Measurements from ENCODE around the gene INHA.

DNA sequence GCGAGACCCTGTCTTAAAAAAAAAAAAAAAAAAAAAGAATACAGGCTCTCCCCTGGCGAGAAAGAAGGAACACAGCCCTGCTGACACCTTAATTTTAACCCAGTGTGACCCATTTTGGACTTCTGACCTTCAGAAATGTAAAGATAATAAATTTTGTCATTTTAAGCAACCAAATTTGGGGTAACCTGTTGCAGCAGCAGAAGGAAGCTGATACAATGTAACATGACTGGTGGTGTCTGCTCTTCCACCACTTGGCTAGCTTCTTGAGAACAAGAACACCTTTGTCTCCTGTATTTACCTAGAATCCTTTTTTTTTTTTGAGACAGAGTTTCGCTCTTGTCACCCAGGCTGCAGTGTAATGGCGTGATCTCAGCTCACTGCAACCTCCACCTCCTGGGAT, 19.0 kb downstream of the INHA start:
- TF ChIP-seq, protein P1, sequence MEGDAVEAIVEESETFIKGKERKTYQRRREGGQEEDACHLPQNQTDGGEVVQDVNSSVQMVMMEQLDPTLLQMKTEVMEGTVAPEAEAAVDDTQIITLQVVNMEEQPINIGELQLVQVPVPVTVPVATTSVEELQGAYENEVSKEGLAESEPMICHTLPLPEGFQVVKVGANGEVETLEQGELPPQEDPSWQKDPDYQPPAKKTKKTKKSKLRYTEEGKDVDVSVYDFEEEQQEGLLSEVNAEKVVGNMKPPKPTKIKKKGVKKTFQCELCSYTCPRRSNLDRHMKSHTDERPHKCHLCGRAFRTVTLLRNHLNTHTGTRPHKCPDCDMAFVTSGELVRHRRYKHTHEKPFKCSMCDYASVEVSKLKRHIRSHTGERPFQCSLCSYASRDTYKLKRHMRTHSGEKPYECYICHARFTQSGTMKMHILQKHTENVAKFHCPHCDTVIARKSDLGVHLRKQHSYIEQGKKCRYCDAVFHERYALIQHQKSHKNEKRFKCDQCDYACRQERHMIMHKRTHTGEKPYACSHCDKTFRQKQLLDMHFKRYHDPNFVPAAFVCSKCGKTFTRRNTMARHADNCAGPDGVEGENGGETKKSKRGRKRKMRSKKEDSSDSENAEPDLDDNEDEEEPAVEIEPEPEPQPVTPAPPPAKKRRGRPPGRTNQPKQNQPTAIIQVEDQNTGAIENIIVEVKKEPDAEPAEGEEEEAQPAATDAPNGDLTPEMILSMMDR (IDR thresholded peaks at IDR 0.05), result no peak
- TF ChIP-seq POLR2AphosphoS5 (IDR thresholded peaks at IDR 0.05) (no peak), POLR2A (IDR thresholded peaks at IDR 0.05; ENCODE audit: low read depth) (no peak)

Data from esophagus muscularis mucosa (tissue), 3 donors.